HG03432 (cell line): ENCODE results near the gene MALRD1.
"Not testable (repeated sequence)": the region's sequence is repeated elsewhere in the genome, so short reads cannot be mapped to it uniquely, and the experiment has no call there.

Experiments used
- ATAC-seq: cut with Tn5 transposase; IDR thresholded peaks from one replicate; pipeline ENCODE4 v1.9.1; 2021; ENCODE audit warnings: mild to moderate bottlenecking, moderate library complexity; ENCODE audit not compliant: unreplicated experiment

The MALRD1 gene

DNA sequence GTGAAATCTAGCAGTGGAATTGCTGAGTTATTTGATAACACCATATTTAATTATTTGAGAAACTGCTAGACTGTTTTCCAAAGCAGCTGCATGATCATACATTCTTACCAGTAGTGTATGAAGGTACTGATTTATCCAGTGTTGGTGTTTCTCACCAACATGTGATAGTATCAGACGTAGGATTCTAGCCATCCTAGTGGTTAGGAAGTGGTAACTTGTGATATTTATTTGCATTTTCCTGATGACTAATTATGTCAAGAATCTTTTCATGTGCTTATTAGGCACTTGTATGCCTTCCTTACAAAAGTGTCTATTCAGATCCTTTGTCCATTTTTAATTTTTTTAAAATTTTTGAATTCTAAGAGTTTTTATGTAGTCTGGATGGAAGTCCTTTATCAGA lies 713.4 kb downstream of the MALRD1 start:
- no peak for ATAC-seq

DNA sequence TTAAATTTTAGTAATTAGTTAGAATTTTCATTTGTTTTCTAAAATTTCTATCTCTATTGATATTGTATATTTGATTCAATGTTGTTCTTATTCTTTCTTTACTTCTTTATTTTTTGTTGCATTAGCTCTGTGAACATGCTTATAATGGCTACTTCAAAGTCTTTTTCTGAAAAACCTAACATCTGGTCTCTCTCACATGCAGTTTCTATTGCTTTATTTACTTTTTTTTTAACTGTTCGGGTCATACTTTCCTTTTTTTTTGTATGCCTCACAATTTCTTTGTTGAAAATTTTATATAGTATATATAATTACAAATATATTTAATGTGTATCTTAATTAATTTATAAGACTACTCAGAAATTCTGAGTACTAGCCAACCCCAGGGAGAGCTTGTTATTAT lies 715.5 kb downstream of the MALRD1 start:
- no peak for ATAC-seq

DNA sequence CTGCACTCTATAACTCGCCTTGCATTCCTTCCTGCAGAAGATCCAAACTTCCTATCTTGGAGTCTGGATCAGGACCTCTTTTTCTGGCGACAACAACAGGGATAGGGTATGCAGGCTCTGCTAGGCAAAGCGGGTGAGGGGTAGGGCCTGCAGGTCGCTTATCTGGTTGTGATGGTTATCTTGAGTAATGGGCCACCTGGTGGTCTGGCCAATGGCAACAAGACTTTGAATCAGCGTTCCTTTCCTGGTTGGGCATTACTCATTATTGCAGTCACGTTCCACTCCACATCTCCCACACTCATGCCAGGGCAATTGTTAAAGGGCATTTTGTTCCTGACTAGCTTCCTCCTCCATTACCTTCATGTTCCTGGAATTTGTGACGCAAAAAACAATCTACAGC lies 719.3 kb downstream of the MALRD1 start:
- ATAC-seq: no peak

GRCh38 chr10:19769826-19770225 lies 721.2 kb downstream of the MALRD1 start:
- ATAC-seq: not testable (repeated sequence)

- ATAC-seq: no peak
Measured at GRCh38 chr10:19772972-19773371, 724.4 kb downstream of the MALRD1 start.

DNA sequence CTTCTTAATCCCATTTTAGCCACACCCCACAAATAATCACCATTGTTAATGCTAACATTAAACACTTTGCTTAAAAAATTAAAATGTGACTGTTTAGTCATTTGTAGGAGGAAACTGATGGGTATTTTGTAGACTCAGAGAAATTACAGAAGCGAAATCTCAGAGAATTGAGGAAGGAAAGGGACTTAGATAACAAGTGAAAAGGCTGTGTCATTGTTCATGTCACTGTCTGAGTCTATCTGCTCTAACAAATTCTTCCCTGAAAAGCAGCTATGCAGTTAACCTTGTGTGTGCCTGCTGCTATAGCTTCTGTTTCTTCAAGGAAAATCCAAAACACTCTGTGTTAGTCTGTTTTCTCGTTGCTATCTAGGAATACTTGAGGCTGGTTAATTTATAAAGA lies 726.7 kb downstream of the MALRD1 start:
- no peak for ATAC-seq

- ATAC-seq: no peak
Measured at GRCh38 chr10:19777806-19778205, 729.2 kb downstream of the MALRD1 start.

DNA sequence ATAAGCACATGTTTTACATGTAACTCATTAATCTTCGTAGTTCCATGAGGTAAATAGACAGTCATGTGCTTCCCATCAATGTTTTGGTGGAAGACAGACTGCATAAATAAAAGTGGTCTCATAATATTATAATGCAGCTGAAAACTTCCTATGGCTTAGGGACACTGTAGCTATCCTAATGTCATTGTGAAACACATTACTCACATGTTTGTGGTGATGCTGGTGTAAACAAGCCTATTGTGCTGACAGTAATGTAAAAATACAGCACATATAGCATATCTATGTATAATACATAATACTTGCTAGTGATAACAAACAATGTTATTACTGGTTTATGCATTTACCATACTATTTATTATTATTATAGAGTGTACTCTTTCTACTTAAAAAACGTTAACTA lies 730.4 kb downstream of the MALRD1 start:
- no peak for ATAC-seq

GRCh38 chr10:19782430-19783089 lies 734.0 kb downstream of the MALRD1 start:
- ATAC-seq: no peak

GRCh38 chr10:19783721-19784120 lies 735.1 kb downstream of the MALRD1 start:
- no peak for ATAC-seq
